ENCODE data around the gene SLC29A4. TPM values are rescaled to one million over a fixed set of nuclear protein-coding genes. Genes with fewer than 3 reads are reported as not detected.
"Not testable (repeated sequence)": the region's sequence is repeated elsewhere in the genome, so short reads cannot be mapped to it uniquely, and the experiment has no call there.

Gene SLC29A4
- total RNA-seq, 6 experiments from 2014 or later = 1.5 to 7.7 (median 3.9) TPM

DNA sequence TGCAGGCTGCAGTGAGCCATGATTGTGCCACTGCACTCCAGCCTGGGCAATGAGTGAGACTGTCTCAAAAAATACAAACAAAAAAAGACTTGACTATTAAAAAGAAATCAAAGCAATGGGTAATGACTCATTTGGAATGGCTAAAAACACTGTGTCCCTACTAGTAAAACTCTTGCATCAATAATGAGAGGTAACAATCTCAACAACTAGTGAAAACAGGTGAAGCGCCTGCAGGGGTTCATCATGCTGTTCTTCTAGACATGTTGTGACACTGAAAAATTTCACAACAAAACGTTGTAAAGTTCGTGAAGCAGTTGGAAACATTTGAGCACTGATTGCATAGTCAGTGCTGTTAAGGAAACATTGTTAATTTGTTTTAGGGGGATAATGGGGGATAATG is 26.9 kb upstream of the SLC29A4 start:
- Histone ChIP-seq H3K27ac (no peak overlapping the region), H3K36me3 (no peaks in the 10 kb centered on the region), H3K27me3 (no peaks in the 10 kb centered on the region), H3K4me3 (no peak overlapping the region), H3K9me3 (no peaks in the 10 kb centered on the region), H3K4me1 (no peaks in the 10 kb centered on the region)
- 40% methylated on average over 3 of the region's 3 CpGs for WGBS (ENCODE audit: insufficient coverage, low coverage, low lambda C conversion rate, missing lambda C conversion rate)
- TF ChIP-seq, protein P1, sequence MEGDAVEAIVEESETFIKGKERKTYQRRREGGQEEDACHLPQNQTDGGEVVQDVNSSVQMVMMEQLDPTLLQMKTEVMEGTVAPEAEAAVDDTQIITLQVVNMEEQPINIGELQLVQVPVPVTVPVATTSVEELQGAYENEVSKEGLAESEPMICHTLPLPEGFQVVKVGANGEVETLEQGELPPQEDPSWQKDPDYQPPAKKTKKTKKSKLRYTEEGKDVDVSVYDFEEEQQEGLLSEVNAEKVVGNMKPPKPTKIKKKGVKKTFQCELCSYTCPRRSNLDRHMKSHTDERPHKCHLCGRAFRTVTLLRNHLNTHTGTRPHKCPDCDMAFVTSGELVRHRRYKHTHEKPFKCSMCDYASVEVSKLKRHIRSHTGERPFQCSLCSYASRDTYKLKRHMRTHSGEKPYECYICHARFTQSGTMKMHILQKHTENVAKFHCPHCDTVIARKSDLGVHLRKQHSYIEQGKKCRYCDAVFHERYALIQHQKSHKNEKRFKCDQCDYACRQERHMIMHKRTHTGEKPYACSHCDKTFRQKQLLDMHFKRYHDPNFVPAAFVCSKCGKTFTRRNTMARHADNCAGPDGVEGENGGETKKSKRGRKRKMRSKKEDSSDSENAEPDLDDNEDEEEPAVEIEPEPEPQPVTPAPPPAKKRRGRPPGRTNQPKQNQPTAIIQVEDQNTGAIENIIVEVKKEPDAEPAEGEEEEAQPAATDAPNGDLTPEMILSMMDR (IDR thresholded peaks at IDR 0.05) = no peak
- TF ChIP-seq POLR2A (IDR thresholded peaks at IDR 0.05) = no peak
- intact Hi-C loops (cut with DNase I) = no loop called here
- no peak for DNase-seq
- no peak for ATAC-seq

DNA sequence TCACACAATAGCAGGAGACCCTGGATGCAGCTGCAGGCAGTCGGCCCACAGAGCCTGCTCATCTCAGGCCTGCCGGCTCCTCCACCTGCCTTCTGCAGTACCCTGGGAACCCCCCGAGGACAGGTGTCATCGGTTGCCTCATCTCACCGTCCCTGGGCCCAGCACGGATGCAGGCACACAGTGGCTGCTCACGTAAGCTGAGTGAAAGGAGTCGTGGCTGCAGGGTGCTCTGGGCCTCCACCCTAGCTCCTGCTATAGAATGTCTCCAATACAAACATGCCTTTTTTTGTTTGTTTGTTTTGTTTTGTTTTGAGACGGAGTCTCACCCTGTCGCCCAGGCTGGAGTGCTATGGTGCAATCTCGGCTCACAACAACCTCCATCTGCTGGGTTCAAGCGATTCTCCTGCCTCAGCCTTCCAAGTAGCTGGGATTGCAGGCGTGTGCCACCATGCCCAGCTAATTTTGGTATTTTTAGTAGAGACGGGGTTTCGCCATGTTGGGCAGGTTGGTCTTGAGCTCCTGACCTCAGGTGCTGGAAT is 22.1 kb upstream of the SLC29A4 start:
- H3K27ac ChIP-seq; H3K27me3 ChIP-seq; H3K4me1 ChIP-seq; DNase-seq; intact Hi-C loops (cut with DNase I); ATAC-seq; H3K36me3 ChIP-seq; H3K4me3 ChIP-seq; H3K9me3 ChIP-seq: not testable (repeated sequence)
- 81% methylated on average over 8 of the region's 15 CpGs for WGBS (ENCODE audit: insufficient coverage, low coverage, low lambda C conversion rate, missing lambda C conversion rate)

- H3K36me3 ChIP-seq; H3K4me3 ChIP-seq; H3K27ac ChIP-seq; H3K27me3 ChIP-seq; DNase-seq; H3K9me3 ChIP-seq; intact Hi-C loops (cut with DNase I); ATAC-seq; H3K4me1 ChIP-seq: not testable (repeated sequence)
- WGBS (ENCODE audit: insufficient coverage, low coverage, low lambda C conversion rate, missing lambda C conversion rate) = 40% methylated on average over 1 of the region's 10 CpGs
Measured at GRCh38 chr7:5263066-5263465, 19.7 kb upstream of the SLC29A4 start.

GRCh38 chr7:5265320-5266190 is 17.2 kb upstream of the SLC29A4 start:
- H3K27ac ChIP-seq = no peak overlapping the region
- WGBS (ENCODE audit: insufficient coverage, low coverage, low lambda C conversion rate, missing lambda C conversion rate) = 42% methylated on average over 9 of the region's 19 CpGs
- DNase-seq (no peak), ATAC-seq (no peak)
- H3K36me3 ChIP-seq = no peaks in the 10 kb centered on the region
- H3K27me3 ChIP-seq = no peaks in the 10 kb centered on the region
- intact Hi-C loops (cut with DNase I) = no loop called here
- TF ChIP-seq, protein P1 (IDR thresholded peaks at IDR 0.05) = no peak
- no peak for TF ChIP-seq POLR2A (IDR thresholded peaks at IDR 0.05)
- H3K9me3 ChIP-seq = no peaks in the 10 kb centered on the region
- no peak overlapping the region for H3K4me3 ChIP-seq
- no peaks in the 10 kb centered on the region for H3K4me1 ChIP-seq

DNA sequence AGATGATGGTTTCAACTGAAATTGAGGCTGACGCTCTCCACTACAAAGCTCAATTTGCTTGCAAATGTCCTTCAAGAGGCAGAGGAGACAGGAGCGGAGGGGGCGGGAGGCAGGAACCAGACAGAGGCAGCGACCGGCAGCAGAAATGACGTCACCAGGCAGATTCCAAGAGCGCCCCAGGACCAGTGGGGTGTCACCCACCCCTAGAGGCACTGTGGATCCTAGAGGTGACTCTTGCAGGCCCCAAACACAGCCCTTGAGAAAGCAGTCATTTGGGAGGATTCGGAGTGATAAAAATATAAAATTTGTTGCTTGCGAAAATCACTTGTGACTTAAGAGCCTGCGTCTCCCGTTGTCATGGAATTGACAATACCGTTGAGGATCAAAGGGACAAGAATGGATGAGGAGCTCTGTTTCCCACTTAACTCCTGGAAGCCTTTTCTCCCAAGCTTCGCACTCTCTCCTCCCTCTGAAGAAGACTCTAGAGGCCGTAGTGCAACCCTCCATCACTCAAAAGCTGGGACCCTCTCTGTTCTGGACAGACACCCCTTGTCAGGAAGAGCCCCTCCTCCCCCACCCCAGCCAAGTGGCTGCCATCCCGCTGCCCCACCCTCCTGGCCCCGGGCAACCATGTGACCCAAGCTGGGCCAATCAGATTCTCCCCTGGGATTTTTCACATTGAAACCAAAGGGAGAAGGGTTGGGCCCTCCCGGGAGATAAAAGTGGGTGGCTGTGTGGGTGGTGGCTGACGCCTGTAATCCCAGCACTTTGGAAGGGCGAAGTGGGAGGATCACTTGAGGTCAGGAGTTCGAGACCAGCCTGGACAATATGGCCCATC is 16.3 kb upstream of the SLC29A4 start:
- ATAC-seq (no peak), DNase-seq (no peak)
- WGBS (ENCODE audit: insufficient coverage, low coverage, low lambda C conversion rate, missing lambda C conversion rate) = 68% methylated on average over 12 of the region's 20 CpGs
- no peaks in the 10 kb centered on the region for H3K4me1 ChIP-seq
- no peak overlapping the region for H3K27ac ChIP-seq
- no peaks in the 10 kb centered on the region for H3K9me3 ChIP-seq
- TF ChIP-seq, protein P1 (IDR thresholded peaks at IDR 0.05) = no peak
- TF ChIP-seq POLR2A (IDR thresholded peaks at IDR 0.05) = no peak
- H3K36me3 ChIP-seq = no peaks in the 10 kb centered on the region
- H3K27me3 ChIP-seq = no peaks in the 10 kb centered on the region
- intact Hi-C loops (cut with DNase I) = no loop called here
- H3K4me3 ChIP-seq = no peak overlapping the region

GRCh38 chr7:5267829-5268228 is 14.9 kb upstream of the SLC29A4 start:
- H3K27me3 ChIP-seq; H3K36me3 ChIP-seq; DNase-seq; H3K4me3 ChIP-seq; H3K9me3 ChIP-seq; ATAC-seq; H3K27ac ChIP-seq; intact Hi-C loops (cut with DNase I); H3K4me1 ChIP-seq: not testable (repeated sequence)
- WGBS (ENCODE audit: insufficient coverage, low coverage, low lambda C conversion rate, missing lambda C conversion rate) = 80% methylated on average over 7 of the region's 8 CpGs

DNA sequence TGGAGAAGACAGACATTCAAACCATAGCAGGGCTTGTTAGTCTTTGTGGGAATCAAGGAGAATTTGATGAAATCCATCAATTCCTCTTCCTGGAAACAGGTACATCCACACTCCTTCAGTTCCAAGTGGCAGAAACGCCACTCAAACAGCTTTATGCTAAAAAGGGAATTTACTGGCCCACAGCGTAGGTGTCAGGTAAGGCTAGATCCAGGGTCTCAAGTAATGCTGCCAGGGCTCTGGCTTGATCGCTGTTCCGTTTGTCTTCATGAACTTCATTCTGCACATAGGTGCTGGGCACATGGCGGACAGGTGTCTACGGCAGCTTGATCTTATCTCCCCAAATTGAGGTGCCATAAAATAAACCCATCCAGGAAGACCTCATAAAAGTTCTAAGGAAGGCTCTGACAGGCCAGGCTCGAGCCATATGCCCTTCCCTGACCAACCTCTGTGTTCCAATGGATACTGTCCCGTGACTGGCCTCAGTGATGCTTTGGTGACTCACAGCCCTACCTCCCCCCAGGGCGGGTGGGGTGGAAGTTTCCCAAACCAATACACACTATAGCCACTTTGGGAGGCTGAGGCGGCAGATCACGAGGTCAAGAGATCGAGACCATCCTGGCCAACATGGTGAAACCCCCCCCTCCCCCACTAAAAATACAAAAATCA is 12.6 kb upstream of the SLC29A4 start:
- H3K9me3 ChIP-seq; intact Hi-C loops (cut with DNase I); H3K27ac ChIP-seq; DNase-seq; ATAC-seq; H3K27me3 ChIP-seq; H3K4me1 ChIP-seq; H3K36me3 ChIP-seq; H3K4me3 ChIP-seq: not testable (repeated sequence)
- 82% methylated on average over 4 of the region's 12 CpGs for WGBS (ENCODE audit: insufficient coverage, low coverage, low lambda C conversion rate, missing lambda C conversion rate)
